ENCODE data around the gene UACA. TPM values are rescaled to one million over a fixed set of nuclear protein-coding genes. Genes with fewer than 3 reads are reported as not detected.
"Not testable (repeated sequence)": the region's sequence is repeated elsewhere in the genome, so short reads cannot be mapped to it uniquely, and the experiment has no call there.

UACA gene
- total RNA-seq, 2 experiments from 2014 or later: 0.58 to 1.3 TPM

GRCh38 chr15:70627734-70628548, 135.4 kb downstream of the UACA start:
- H3K9me3 Mint-ChIP-seq: no peaks in the 10 kb centered on the region
- ChIA-PET CTCF (no interaction called here), POLR2A (no interaction called here)
- no peaks in the 10 kb centered on the region for H3K4me1 Mint-ChIP-seq
- no peak overlapping the region for H3K4me3 Mint-ChIP-seq
- no peak for DNase-seq
- H3K27ac Mint-ChIP-seq: no peak overlapping the region
- H3K36me3 Mint-ChIP-seq (ENCODE audit: low read depth): no peaks in the 10 kb centered on the region
- H3K27me3 Mint-ChIP-seq: peaks cover 33% of the 10 kb centered on the region

GRCh38 chr15:70627322-70627721, 136.0 kb downstream of the UACA start:
- Mint-ChIP-seq H3K27ac (no peak overlapping the region), H3K27me3 (peaks cover 31% of the 10 kb centered on the region)
- CTCF ChIA-PET: no interaction called here

GRCh38 chr15:70625438-70625837, 137.9 kb downstream of the UACA start:
- H3K27me3 Mint-ChIP-seq: peaks cover 36% of the 10 kb centered on the region
- H3K4me3 Mint-ChIP-seq: no peak overlapping the region
- H3K27ac Mint-ChIP-seq: no peak overlapping the region
- no peak for DNase-seq
- H3K9me3 Mint-ChIP-seq: peaks cover 5% of the 10 kb centered on the region
- ChIA-PET POLR2A (no interaction called here), CTCF (no interaction called here)
- H3K36me3 Mint-ChIP-seq (ENCODE audit: low read depth): no peaks in the 10 kb centered on the region
- no peaks in the 10 kb centered on the region for H3K4me1 Mint-ChIP-seq

More at GRCh38 chr15:70627322-70627721, 136.0 kb downstream of the UACA start:
- no peaks in the 10 kb centered on the region for H3K4me1 Mint-ChIP-seq
- H3K9me3 Mint-ChIP-seq: peaks cover 3% of the 10 kb centered on the region
- no peaks in the 10 kb centered on the region for H3K36me3 Mint-ChIP-seq (ENCODE audit: low read depth)
- no peak overlapping the region for H3K4me3 Mint-ChIP-seq
- no peak for DNase-seq
- POLR2A ChIA-PET: no interaction called here

- Mint-ChIP-seq H3K36me3 (ENCODE audit: low read depth) (no peaks in the 10 kb centered on the region), H3K27ac (no peak overlapping the region), H3K9me3 (peaks cover 5% of the 10 kb centered on the region), H3K4me1 (no peaks in the 10 kb centered on the region), H3K4me3 (no peak overlapping the region), H3K27me3 (peaks cover 36% of the 10 kb centered on the region)
- POLR2A ChIA-PET: no interaction called here
- CTCF ChIA-PET: no interaction called here
- DNase-seq: no peak
Observed at GRCh38 chr15:70625011-70625410, 138.3 kb downstream of the UACA start.

- ChIA-PET CTCF (no interaction called here), POLR2A (no interaction called here)
- Mint-ChIP-seq H3K4me1 (no peaks in the 10 kb centered on the region), H3K9me3 (peaks cover 5% of the 10 kb centered on the region), H3K27ac (no peak overlapping the region), H3K4me3 (no peak overlapping the region), H3K27me3 (peaks cover 32% of the 10 kb centered on the region), H3K36me3 (ENCODE audit: low read depth) (no peaks in the 10 kb centered on the region)
- DNase-seq: no peak
Observed at GRCh38 chr15:70618929-70619328, 144.4 kb downstream of the UACA start.

- POLR2A ChIA-PET: no interaction called here
- no peak overlapping the region for H3K27ac Mint-ChIP-seq
- peaks cover 5% of the 10 kb centered on the region for H3K9me3 Mint-ChIP-seq
- H3K4me3 Mint-ChIP-seq: no peak overlapping the region
- CTCF ChIA-PET: interaction anchor here (0.6 kb wide), 1 partner anchor 1026 kb away, joined by 6 read pairs; no protein-coding TSS in a partner anchor
- no peaks in the 10 kb centered on the region for H3K4me1 Mint-ChIP-seq
- H3K27me3 Mint-ChIP-seq: peaks cover 30% of the 10 kb centered on the region
- H3K36me3 Mint-ChIP-seq (ENCODE audit: low read depth): no peaks in the 10 kb centered on the region
- DNase-seq: no peak
Observed at GRCh38 chr15:70617911-70618287, 145.5 kb downstream of the UACA start.

GRCh38 chr15:70617076-70617910, 146.1 kb downstream of the UACA start:
- no peak overlapping the region for H3K27ac Mint-ChIP-seq
- H3K9me3 Mint-ChIP-seq: peaks cover 2% of the 10 kb centered on the region
- DNase-seq: no peak
- H3K4me1 Mint-ChIP-seq: no peaks in the 10 kb centered on the region
- CTCF ChIA-PET: interaction anchor here (0.6 kb wide), 1 partner anchor 1025 kb away, joined by 6 read pairs; no protein-coding TSS in a partner anchor
- POLR2A ChIA-PET: no interaction called here
- no peaks in the 10 kb centered on the region for H3K36me3 Mint-ChIP-seq (ENCODE audit: low read depth)
- peaks cover 27% of the 10 kb centered on the region for H3K27me3 Mint-ChIP-seq
- no peak overlapping the region for H3K4me3 Mint-ChIP-seq

GRCh38 chr15:70616311-70616756, 147.0 kb downstream of the UACA start:
- H3K4me1 Mint-ChIP-seq; H3K9me3 Mint-ChIP-seq; CTCF ChIA-PET; DNase-seq; H3K36me3 Mint-ChIP-seq (ENCODE audit: low read depth); POLR2A ChIA-PET; H3K27ac Mint-ChIP-seq; H3K4me3 Mint-ChIP-seq: not testable (repeated sequence)
- peaks cover 26% of the 10 kb centered on the region for H3K27me3 Mint-ChIP-seq

- no peaks in the 10 kb centered on the region for H3K9me3 Mint-ChIP-seq
- H3K27ac Mint-ChIP-seq: no peak overlapping the region
- no peaks in the 10 kb centered on the region for H3K36me3 Mint-ChIP-seq (ENCODE audit: low read depth)
- ChIA-PET POLR2A (no interaction called here), CTCF (no interaction called here)
- DNase-seq: no peak
- no peaks in the 10 kb centered on the region for H3K4me1 Mint-ChIP-seq
- H3K4me3 Mint-ChIP-seq: no peak overlapping the region
- peaks cover 21% of the 10 kb centered on the region for H3K27me3 Mint-ChIP-seq
Observed at GRCh38 chr15:70615435-70616310, 147.7 kb downstream of the UACA start.

GRCh38 chr15:70614221-70614620, 149.1 kb downstream of the UACA start:
- Mint-ChIP-seq H3K4me3 (no peak overlapping the region), H3K4me1 (no peaks in the 10 kb centered on the region), H3K9me3 (no peaks in the 10 kb centered on the region), H3K36me3 (ENCODE audit: low read depth) (no peaks in the 10 kb centered on the region), H3K27me3 (peaks cover 19% of the 10 kb centered on the region), H3K27ac (no peak overlapping the region)
- no peak for DNase-seq
- ChIA-PET POLR2A (no interaction called here), CTCF (no interaction called here)

- no peak for DNase-seq
- Mint-ChIP-seq H3K27ac (no peak overlapping the region), H3K4me1 (no peaks in the 10 kb centered on the region), H3K9me3 (no peaks in the 10 kb centered on the region), H3K36me3 (ENCODE audit: low read depth) (no peaks in the 10 kb centered on the region), H3K4me3 (no peak overlapping the region), H3K27me3 (peaks cover 19% of the 10 kb centered on the region)
- ChIA-PET CTCF (no interaction called here), POLR2A (no interaction called here)
Observed at GRCh38 chr15:70613271-70613670, 150.1 kb downstream of the UACA start.

- CTCF ChIA-PET: no interaction called here
Observed at GRCh38 chr15:70611286-70611685, 152.1 kb downstream of the UACA start.

GRCh38 chr15:70610541-70610940, 152.8 kb downstream of the UACA start:
- H3K36me3 Mint-ChIP-seq (ENCODE audit: low read depth): no peaks in the 10 kb centered on the region
- H3K4me1 Mint-ChIP-seq: no peaks in the 10 kb centered on the region
- no peak overlapping the region for H3K4me3 Mint-ChIP-seq
- H3K9me3 Mint-ChIP-seq: no peaks in the 10 kb centered on the region
- CTCF ChIA-PET: no interaction called here
- POLR2A ChIA-PET: no interaction called here
- no peak for DNase-seq
- H3K27me3 Mint-ChIP-seq: peaks cover 17% of the 10 kb centered on the region
- no peak overlapping the region for H3K27ac Mint-ChIP-seq

More at GRCh38 chr15:70611286-70611685, 152.1 kb downstream of the UACA start:
- Mint-ChIP-seq H3K27ac (no peak overlapping the region), H3K36me3 (ENCODE audit: low read depth) (no peaks in the 10 kb centered on the region), H3K4me1 (no peaks in the 10 kb centered on the region), H3K4me3 (no peak overlapping the region), H3K27me3 (peaks cover 17% of the 10 kb centered on the region), H3K9me3 (no peaks in the 10 kb centered on the region)
- no peak for DNase-seq
- POLR2A ChIA-PET: no interaction called here

Data from activated CD4-positive, alpha-beta memory T cell treated with anti-CD3 and anti-CD28 coated beads, Interleukin-2, amount 10 ng/mL, durations not matched to agents 7 days and 5 days (primary cell).